K562 (cell line): ENCODE data around the gene ANO9. TPM values are rescaled to one million over a fixed set of nuclear protein-coding genes. Genes with fewer than 3 reads are reported as not detected.

Experiments used
- CHD7 ChIP-seq: fragments of 200-600 bp; sonication (generic); IDR thresholded peaks from one replicate; pipeline ENCODE4 v1.6.1; 2012; ENCODE audit warnings: mild to moderate bottlenecking, low read depth, low read length, inconsistent platforms
- FOXA1 ChIP-seq: fragments of 450-650 bp; IDR thresholded peaks from 2 replicates; pipeline ENCODE4 v1.6.1; 2016; ENCODE audit warnings: mild to moderate bottlenecking, borderline replicate concordance
- MCM7 ChIP-seq, 2 experiments: fragments of 450-650 bp; IDR thresholded peaks; 2 replicates each; pipeline ENCODE4 v1.6.1; 2016 to 2018
- MTA2 ChIP-seq: fragments of 450-650 bp; IDR thresholded peaks from 2 replicates; pipeline ENCODE4 v1.6.1; 2016; ENCODE audit warnings: low read depth
- SP2 ChIP-seq: IDR thresholded peaks from 2 replicates; pipeline ENCODE4 v1.6.1; 2011; ENCODE audit warnings: mild to moderate bottlenecking, low read depth, low read length, moderate library complexity; ENCODE audit not compliant: poor library complexity, severe bottlenecking; ENCODE audit errors: extremely low read depth
- STAT5A ChIP-seq: IDR thresholded peaks from 2 replicates; pipeline ENCODE4 v1.6.1; 2012; ENCODE audit warnings: low read length, inconsistent platforms, borderline replicate concordance
- USF1 ChIP-seq: sonication (generic); formaldehyde crosslinking; IDR thresholded peaks from 2 replicates; pipeline ENCODE4 v1.9.0; 2022; ENCODE audit warnings: mild to moderate bottlenecking, missing genetic modification reagents
- ZNF143 ChIP-seq: sonication (generic); formaldehyde crosslinking; IDR thresholded peaks from 2 replicates; pipeline ENCODE4 v1.9.0; 2022; ENCODE audit warnings: mild to moderate bottlenecking, missing genetic modification reagents
- ZNF384 ChIP-seq: IDR thresholded peaks from 2 replicates; pipeline ENCODE4 v1.6.1; 2012; ENCODE audit warnings: low read depth, low read length, improper control_type of control experiment
- ZNF41 ChIP-seq: fragments of 250-450 bp; sonication (Bioruptor Pico); conservative IDR thresholded peaks from 2 replicates; pipeline ENCODE4 v1.4.0; 2020; ENCODE audit warnings: mild to moderate bottlenecking
- ZNF518B ChIP-seq: fragments of 250-450 bp; sonication (Bioruptor Pico); IDR thresholded peaks from 2 replicates; pipeline ENCODE4 v1.5.0; 2021; ENCODE audit warnings: mild to moderate bottlenecking, moderate library complexity
- polyA plus RNA-seq, 8 experiments: library from polyadenylated mRNA; depleted of rRNA in 4 of 8; stranded (reverse) in 5 of 8; unstranded in 3 of 8; fragments of >200 nt; fragmentation: Nextera tagmentation in 2 of 8; fragmentation: Illumina TruSeq in 1 of 8; extraction: Ambion mirVana in 2 of 8; extraction: Trizol in 1 of 8; gene quantifications; 2 replicates each; pipeline versions ENCODE4 v1.2.1 to v1.2.3, GENCODE V29; 2011 to 2014; ENCODE audit warnings: inconsistent platforms in 1 of 8, missing spikeins in 1 of 8
- total RNA-seq, 7 experiments: library from RNA; depleted of rRNA in 6 of 7; stranded (reverse); fragments of >200 nt in 6 of 7; fragmentation: Illumina TruSeq in 2 of 7; extraction: Trizol in 2 of 7; gene quantifications; 2 replicates each; pipeline versions ENCODE4 v1.2.1 to v1.2.3, GENCODE V29; 2011 to 2021; ENCODE audit warnings: low replicate concordance in 1 of 7

The ANO9 gene
- total and polyA plus RNA-seq, 9 of the 15 experiments (the other 6 are each of a cell fraction or from before 2014, with no cell fraction given): 0.20 to 14.5 (median 4.5) TPM

- TF ChIP-seq CHD7 (no peak), USF1 (peak; percentile 99), ZNF143 (CRISPR knock-in tag) (no peak), SP2 (no peak), ZNF41 (CRISPR knock-in tag) (no peak), FOXA1 (no peak), ZNF384 (no peak), ZNF518B (CRISPR knock-in tag) (no peak), MCM7 (IDR thresholded peaks at IDR 0.05) (no peak), MTA2 (peak; percentile 71), STAT5A (peak; percentile 74)
Measured at GRCh38 chr11:460331-461199, 18.8 kb upstream of the ANO9 start (continued).
